ENCODE measurements around the gene AP4B1. TPM values are rescaled to one million over a fixed set of nuclear protein-coding genes. Genes with fewer than 3 reads are reported as not detected.

The AP4B1 gene
- total and polyA plus RNA-seq, 9 of the 15 experiments (the other 6 are each of a cell fraction or from before 2014, with no cell fraction given), result 15.8 to 36.5 (median 24.6) TPM

DNA sequence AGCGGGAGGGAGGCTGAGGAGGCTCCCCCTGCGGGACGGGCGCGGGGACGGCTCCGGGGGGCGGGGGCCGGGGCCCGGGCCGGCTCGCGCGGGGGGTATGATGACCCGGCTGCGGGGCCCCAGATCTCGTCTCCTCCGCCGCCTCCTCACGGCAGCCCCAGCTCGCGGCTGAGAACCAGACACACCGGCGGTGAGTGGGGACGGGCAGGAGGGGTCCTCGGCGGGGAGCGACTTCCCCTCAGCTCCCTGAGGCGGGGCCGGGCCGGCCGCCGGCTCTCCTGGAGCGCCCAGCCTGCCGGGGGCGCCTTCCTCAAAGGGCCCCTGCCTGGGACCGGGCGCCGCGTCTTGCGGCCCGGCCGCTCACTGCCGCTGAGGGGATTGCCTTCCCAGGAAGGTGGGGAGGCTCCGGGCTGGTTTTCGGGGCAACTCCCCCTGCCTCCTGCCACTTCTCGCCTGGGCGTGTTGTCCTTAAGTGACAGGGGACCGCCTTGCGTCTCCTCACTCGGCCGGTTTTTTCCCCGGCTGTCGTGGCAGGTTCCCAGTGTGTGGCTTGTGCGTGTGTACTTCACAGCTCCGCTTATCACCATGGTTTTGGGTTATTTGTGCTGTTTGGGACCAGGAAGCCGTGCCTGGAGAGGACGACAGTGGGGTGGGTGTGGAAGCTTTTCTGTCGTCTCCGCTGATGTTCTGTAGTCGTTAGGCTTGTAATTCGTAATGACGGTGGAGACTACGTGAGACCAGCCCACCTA is 25.3 kb upstream of the AP4B1 start (continued):
- TF ChIP-seq, protein P1, sequence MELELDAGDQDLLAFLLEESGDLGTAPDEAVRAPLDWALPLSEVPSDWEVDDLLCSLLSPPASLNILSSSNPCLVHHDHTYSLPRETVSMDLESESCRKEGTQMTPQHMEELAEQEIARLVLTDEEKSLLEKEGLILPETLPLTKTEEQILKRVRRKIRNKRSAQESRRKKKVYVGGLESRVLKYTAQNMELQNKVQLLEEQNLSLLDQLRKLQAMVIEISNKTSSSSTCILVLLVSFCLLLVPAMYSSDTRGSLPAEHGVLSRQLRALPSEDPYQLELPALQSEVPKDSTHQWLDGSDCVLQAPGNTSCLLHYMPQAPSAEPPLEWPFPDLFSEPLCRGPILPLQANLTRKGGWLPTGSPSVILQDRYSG (tag; conservative IDR thresholded peaks at IDR 0.05; ENCODE audit: low read depth), result no peak
- TF ChIP-seq, protein P2, sequence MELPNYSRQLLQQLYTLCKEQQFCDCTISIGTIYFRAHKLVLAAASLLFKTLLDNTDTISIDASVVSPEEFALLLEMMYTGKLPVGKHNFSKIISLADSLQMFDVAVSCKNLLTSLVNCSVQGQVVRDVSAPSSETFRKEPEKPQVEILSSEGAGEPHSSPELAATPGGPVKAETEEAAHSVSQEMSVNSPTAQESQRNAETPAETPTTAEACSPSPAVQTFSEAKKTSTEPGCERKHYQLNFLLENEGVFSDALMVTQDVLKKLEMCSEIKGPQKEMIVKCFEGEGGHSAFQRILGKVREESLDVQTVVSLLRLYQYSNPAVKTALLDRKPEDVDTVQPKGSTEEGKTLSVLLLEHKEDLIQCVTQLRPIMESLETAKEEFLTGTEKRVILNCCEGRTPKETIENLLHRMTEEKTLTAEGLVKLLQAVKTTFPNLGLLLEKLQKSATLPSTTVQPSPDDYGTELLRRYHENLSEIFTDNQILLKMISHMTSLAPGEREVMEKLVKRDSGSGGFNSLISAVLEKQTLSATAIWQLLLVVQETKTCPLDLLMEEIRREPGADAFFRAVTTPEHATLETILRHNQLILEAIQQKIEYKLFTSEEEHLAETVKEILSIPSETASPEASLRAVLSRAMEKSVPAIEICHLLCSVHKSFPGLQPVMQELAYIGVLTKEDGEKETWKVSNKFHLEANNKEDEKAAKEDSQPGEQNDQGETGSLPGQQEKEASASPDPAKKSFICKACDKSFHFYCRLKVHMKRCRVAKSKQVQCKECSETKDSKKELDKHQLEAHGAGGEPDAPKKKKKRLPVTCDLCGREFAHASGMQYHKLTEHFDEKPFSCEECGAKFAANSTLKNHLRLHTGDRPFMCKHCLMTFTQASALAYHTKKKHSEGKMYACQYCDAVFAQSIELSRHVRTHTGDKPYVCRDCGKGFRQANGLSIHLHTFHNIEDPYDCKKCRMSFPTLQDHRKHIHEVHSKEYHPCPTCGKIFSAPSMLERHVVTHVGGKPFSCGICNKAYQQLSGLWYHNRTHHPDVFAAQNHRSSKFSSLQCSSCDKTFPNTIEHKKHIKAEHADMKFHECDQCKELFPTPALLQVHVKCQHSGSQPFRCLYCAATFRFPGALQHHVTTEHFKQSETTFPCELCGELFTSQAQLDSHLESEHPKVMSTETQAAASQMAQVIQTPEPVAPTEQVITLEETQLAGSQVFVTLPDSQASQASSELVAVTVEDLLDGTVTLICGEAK (IDR thresholded peaks at IDR 0.05), result peak; percentile 29; the same call in 1 of the 2 replicates
- TF ChIP-seq, protein P2 (CRISPR knock-in tag; IDR thresholded peaks at IDR 0.05), result no peak
- TF ChIP-seq, protein P3, sequence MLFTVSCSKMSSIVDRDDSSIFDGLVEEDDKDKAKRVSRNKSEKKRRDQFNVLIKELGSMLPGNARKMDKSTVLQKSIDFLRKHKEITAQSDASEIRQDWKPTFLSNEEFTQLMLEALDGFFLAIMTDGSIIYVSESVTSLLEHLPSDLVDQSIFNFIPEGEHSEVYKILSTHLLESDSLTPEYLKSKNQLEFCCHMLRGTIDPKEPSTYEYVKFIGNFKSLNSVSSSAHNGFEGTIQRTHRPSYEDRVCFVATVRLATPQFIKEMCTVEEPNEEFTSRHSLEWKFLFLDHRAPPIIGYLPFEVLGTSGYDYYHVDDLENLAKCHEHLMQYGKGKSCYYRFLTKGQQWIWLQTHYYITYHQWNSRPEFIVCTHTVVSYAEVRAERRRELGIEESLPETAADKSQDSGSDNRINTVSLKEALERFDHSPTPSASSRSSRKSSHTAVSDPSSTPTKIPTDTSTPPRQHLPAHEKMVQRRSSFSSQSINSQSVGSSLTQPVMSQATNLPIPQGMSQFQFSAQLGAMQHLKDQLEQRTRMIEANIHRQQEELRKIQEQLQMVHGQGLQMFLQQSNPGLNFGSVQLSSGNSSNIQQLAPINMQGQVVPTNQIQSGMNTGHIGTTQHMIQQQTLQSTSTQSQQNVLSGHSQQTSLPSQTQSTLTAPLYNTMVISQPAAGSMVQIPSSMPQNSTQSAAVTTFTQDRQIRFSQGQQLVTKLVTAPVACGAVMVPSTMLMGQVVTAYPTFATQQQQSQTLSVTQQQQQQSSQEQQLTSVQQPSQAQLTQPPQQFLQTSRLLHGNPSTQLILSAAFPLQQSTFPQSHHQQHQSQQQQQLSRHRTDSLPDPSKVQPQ (CRISPR knock-in tag; IDR thresholded peaks at IDR 0.05; ENCODE audit: borderline replicate concordance), result no peak
- TF ChIP-seq, protein P4, sequence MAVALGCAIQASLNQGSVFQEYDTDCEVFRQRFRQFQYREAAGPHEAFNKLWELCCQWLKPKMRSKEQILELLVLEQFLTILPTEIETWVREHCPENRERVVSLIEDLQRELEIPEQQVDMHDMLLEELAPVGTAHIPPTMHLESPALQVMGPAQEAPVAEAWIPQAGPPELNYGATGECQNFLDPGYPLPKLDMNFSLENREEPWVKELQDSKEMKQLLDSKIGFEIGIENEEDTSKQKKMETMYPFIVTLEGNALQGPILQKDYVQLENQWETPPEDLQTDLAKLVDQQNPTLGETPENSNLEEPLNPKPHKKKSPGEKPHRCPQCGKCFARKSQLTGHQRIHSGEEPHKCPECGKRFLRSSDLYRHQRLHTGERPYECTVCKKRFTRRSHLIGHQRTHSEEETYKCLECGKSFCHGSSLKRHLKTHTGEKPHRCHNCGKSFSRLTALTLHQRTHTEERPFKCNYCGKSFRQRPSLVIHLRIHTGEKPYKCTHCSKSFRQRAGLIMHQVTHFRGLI (CRISPR knock-in tag; IDR thresholded peaks at IDR 0.05), result no peak
- peak; percentile 35; the same call in 1 of the 2 replicates for TF ChIP-seq TRIM28 (IDR thresholded peaks at IDR 0.05)
- TF ChIP-seq ZFP30 (CRISPR knock-in tag; IDR thresholded peaks at IDR 0.05; ENCODE audit: borderline replicate concordance), result no peak
- TF ChIP-seq SMAD2 (IDR thresholded peaks at IDR 0.05; ENCODE audit: low read depth, low read length), result no peak

All from K562 (cell line).